Measurements from ENCODE around the gene KRTAP22-1. TPM values are rescaled to one million over a fixed set of nuclear protein-coding genes. Genes with fewer than 3 reads are reported as not detected.

Gene KRTAP22-1
- polyA plus RNA-seq, 3 donors = not detected

DNA sequence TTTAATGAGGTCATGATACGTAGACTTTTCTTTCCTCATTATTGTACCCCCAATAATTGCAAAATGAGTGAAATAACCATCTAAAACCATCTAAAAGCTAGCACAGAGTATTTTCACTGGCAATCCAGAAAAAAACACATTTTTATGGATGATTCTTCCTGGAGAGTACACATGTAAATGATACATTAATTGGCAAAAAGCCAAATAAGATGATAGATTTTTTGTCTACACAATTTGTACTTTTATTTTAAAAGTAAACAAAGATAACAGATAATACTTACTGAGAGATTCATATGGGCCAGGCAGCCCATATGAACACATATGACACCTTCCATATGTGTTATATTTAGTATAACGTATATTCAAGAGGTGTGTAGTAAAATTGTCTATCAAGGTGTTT, 37.3 kb upstream of the KRTAP22-1 start:
- no peaks in the 10 kb centered on the region for H3K4me1 ChIP-seq (ENCODE audit: control insufficient read depth in 1 of 2, insufficient read depth in 2 of 2, low read length in 2 of 2)
- TF ChIP-seq, protein P1, sequence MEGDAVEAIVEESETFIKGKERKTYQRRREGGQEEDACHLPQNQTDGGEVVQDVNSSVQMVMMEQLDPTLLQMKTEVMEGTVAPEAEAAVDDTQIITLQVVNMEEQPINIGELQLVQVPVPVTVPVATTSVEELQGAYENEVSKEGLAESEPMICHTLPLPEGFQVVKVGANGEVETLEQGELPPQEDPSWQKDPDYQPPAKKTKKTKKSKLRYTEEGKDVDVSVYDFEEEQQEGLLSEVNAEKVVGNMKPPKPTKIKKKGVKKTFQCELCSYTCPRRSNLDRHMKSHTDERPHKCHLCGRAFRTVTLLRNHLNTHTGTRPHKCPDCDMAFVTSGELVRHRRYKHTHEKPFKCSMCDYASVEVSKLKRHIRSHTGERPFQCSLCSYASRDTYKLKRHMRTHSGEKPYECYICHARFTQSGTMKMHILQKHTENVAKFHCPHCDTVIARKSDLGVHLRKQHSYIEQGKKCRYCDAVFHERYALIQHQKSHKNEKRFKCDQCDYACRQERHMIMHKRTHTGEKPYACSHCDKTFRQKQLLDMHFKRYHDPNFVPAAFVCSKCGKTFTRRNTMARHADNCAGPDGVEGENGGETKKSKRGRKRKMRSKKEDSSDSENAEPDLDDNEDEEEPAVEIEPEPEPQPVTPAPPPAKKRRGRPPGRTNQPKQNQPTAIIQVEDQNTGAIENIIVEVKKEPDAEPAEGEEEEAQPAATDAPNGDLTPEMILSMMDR (IDR thresholded peaks at IDR 0.05) = no peak
- Mint-ChIP-seq H3K4me1 (no peaks in the 10 kb centered on the region), H3K27me3 (ENCODE audit: low read depth in 3 of 3) (no peaks in the 10 kb centered on the region), H3K9me3 (peaks cover 0 to 4% (median 2%) of the 10 kb centered on the region in 7 donors), H3K27ac (no peak overlapping the region), H3K36me3 (no peaks in the 10 kb centered on the region), H3K4me3 (no peak overlapping the region)
- no peaks in the 10 kb centered on the region for H4K20me1 ChIP-seq (ENCODE audit: insufficient read depth, low read length)
- no peaks in the 10 kb centered on the region for H3K9me3 ChIP-seq (replicated peaks in 1 of 2; ENCODE audit: control insufficient read depth in 1 of 2, insufficient read depth in 1 of 2, low read length in 2 of 2)
- intact Hi-C loops (cut with micrococcal nuclease) = no loop called here
- no peak overlapping the region for H3K4me2 ChIP-seq (replicated peaks; ENCODE audit: extremely low read depth, low read length, poor library complexity, severe bottlenecking)
- no peaks in the 10 kb centered on the region for H3K27me3 ChIP-seq (ENCODE audit: control insufficient read depth in 2 of 2, insufficient read depth in 2 of 2, low read length in 2 of 2)
- H3K36me3 ChIP-seq (replicated peaks in 1 of 2; ENCODE audit: control insufficient read depth in 1 of 2, insufficient read depth in 2 of 2, low read length in 2 of 2) = no peaks in the 10 kb centered on the region
- H3K79me2 ChIP-seq (ENCODE audit: insufficient read depth, low read length) = no peaks in the 10 kb centered on the region
- no peak overlapping the region for H3K27ac ChIP-seq (ENCODE audit: low read depth in 1 of 2, low read length in 2 of 2)
- no peak for DNase-seq
- no peak overlapping the region for H2AFZ ChIP-seq (ENCODE audit: insufficient read depth, low read depth, low read length, poor library complexity, severe bottlenecking)
- H3K9ac ChIP-seq (ENCODE audit: insufficient read depth, low read length, poor library complexity, severe bottlenecking) = no peak overlapping the region
- WGBS (ENCODE audit: insufficient coverage) = no CpG with 5 or more reads among the region's 2 CpGs
- no peak overlapping the region for H3K4me3 ChIP-seq (replicated peaks in 1 of 3; ENCODE audit: low read depth in 2 of 3, low read length in 3 of 3)

DNA sequence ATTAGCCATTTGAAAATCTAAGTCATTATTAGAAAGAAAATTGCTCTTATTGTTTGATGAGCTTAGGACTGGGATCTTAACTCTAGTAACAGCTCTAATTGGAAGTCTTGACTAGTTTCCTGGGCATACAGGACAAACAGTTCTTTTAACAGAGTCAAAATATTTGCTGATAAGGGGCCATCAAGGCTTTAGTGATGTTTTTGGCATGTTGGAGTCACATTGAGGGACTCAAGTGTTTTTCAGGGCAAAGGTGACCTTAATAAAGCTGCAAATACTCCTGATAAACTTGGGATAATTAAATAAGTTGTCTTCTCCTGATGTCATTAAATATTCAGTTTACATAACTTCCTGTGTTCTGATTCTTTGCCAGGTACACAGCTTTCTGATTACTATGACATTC, 33.3 kb upstream of the KRTAP22-1 start:
- no peaks in the 10 kb centered on the region for H3K79me2 ChIP-seq (ENCODE audit: insufficient read depth, low read length)
- Mint-ChIP-seq H3K9me3 (peaks cover 0 to 6% (median 2%) of the 10 kb centered on the region in 7 donors), H3K27me3 (ENCODE audit: low read depth in 3 of 3) (no peaks in the 10 kb centered on the region), H3K4me1 (no peaks in the 10 kb centered on the region), H3K4me3 (no peak overlapping the region), H3K27ac (no peak overlapping the region), H3K36me3 (no peaks in the 10 kb centered on the region)
- H3K27ac ChIP-seq (ENCODE audit: low read depth in 1 of 2, low read length in 2 of 2) = no peak overlapping the region
- no peaks in the 10 kb centered on the region for H3K36me3 ChIP-seq (replicated peaks in 1 of 2; ENCODE audit: control insufficient read depth in 1 of 2, insufficient read depth in 2 of 2, low read length in 2 of 2)
- H3K4me1 ChIP-seq (ENCODE audit: control insufficient read depth in 1 of 2, insufficient read depth in 2 of 2, low read length in 2 of 2) = no peaks in the 10 kb centered on the region
- no peaks in the 10 kb centered on the region for H3K9me3 ChIP-seq (replicated peaks in 1 of 2; ENCODE audit: control insufficient read depth in 1 of 2, insufficient read depth in 1 of 2, low read length in 2 of 2)
- no peaks in the 10 kb centered on the region for H3K27me3 ChIP-seq (ENCODE audit: control insufficient read depth in 2 of 2, insufficient read depth in 2 of 2, low read length in 2 of 2)
- TF ChIP-seq, protein P1 (IDR thresholded peaks at IDR 0.05) = no peak
- no peak overlapping the region for H2AFZ ChIP-seq (ENCODE audit: insufficient read depth, low read depth, low read length, poor library complexity, severe bottlenecking)
- H4K20me1 ChIP-seq (ENCODE audit: insufficient read depth, low read length) = no peaks in the 10 kb centered on the region
- no peak overlapping the region for H3K4me2 ChIP-seq (replicated peaks; ENCODE audit: extremely low read depth, low read length, poor library complexity, severe bottlenecking)
- H3K4me3 ChIP-seq (replicated peaks in 1 of 3; ENCODE audit: low read depth in 2 of 3, low read length in 3 of 3) = no peak overlapping the region
- DNase-seq = no peak
- H3K9ac ChIP-seq (ENCODE audit: insufficient read depth, low read length, poor library complexity, severe bottlenecking) = no peak overlapping the region
- intact Hi-C loops (cut with micrococcal nuclease) = no loop called here

Measured in CD14-positive monocyte (primary cell).